HG02763 (cell line): ENCODE data around the gene CCNB1.
"Not testable (repeated sequence)": the region's sequence is repeated elsewhere in the genome, so short reads cannot be mapped to it uniquely, and the experiment has no call there.

Experiments
- ATAC-seq: cut with Tn5 transposase; IDR thresholded peaks from one replicate; pipeline ENCODE4 v1.9.1; 2021; ENCODE audit warnings: mild to moderate bottlenecking, moderate library complexity; ENCODE audit not compliant: unreplicated experiment

CCNB1 gene

GRCh38 chr5:69166686-69167492 is at the start of gene CCNB1:
Gene CCNB1 (plus strand): TSS chr5:69167150. CDS start chr5:69167263, 113 bp downstream.
- ATAC-seq = peak; percentile 99

- ATAC-seq = no peak
Observed at GRCh38 chr5:69129413-69129812, 37.5 kb upstream of the CCNB1 start.

DNA sequence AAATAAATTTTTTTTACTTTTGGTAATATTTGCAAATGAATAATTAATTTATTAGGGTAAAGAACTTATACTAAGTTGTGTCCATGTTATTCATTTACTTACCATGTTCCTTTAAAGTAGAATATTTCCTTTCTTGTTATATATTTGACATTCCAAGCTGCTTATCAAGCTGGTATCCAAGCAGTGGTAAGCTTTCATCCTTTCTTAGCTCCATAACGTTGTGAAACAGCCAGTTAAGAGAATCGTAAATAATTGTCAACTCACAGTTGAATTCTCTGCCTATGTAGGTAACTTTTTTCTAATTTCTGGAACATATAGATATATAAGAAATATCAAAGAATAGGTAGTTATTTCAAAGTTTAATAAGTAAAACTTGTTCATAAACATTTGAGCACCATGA is 36.7 kb upstream of the CCNB1 start:
- ATAC-seq = no peak

DNA sequence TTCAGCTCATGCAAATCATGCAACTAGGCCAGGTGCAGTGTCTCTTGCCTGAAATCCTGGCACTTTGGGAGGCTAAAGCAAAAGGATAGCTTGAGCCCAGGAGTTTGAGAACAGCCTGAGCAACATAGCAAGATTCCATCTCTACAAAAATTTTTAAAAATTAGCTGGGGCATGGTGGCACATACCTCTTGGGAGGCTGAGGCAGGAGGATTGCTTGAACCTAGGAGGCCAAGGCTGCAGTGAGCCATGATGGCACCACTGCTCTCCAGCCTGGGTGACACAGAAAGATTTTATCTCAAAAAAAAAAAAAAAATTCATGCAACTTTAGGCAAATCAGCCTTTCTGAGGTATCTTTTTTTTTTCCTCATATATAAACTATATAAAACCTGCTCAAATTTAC is 35.6 kb upstream of the CCNB1 start:
- ATAC-seq = no peak

DNA sequence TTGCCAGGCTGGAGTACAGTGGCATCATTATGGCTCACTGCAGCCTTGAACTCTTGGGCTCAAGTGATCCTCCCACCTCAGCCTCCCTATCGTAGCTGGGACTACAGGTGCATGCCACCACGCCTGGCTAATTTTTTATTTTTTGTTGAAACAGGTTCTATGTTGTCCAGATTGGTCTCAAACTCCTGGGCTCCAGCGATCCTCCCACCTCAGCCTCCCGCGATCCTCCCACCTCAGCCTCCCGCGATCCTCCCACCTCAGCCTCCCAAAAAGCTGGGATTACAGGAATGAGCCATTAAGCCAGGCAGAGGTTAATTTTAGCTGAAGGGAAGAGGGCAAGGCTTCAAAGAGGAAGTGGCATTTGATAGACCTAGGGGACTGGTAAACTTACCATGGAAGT is 32.8 kb upstream of the CCNB1 start:
- no peak for ATAC-seq

- peak; percentile 83 for ATAC-seq
Observed at GRCh38 chr5:69136293-69136692, 30.7 kb upstream of the CCNB1 start.

DNA sequence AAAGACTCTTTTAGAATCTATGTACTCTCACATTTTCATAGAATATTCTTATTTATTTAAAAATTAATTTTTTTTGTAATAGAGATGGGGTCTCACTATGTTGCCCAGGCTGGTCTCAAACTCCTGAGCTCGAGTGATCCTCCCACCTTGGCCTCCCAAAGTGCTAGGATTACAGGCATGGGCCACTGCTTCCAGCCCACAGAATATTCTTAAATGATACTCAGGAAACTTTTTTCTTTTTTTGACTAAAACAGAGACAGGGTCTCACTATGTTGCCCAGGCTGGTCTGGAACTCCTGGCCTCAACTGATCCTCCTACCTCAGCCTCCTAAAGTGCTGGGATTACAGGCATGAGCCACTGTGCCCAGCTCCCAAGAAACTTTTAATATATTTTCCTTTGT is 29.7 kb upstream of the CCNB1 start:
- not testable (repeated sequence) for ATAC-seq

DNA sequence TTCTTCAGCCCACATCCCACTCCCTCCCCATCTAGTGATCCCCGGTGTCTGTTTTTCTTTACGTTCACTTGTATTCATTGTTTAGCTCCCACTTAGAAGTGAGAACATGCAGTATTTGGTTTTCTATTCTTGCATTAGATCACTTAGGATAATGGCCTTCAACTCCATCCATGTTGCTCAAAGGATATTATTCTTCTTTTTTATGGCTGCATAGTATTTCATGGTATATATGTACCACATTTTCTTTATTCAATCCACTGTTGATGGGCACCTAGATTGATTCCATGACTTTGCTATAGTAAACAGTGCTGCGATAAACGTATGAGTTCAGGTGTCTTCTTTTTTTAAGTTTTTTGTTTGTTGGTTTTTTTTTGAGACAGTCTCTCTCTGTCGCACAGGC is 29.1 kb upstream of the CCNB1 start:
- no peak for ATAC-seq

DNA sequence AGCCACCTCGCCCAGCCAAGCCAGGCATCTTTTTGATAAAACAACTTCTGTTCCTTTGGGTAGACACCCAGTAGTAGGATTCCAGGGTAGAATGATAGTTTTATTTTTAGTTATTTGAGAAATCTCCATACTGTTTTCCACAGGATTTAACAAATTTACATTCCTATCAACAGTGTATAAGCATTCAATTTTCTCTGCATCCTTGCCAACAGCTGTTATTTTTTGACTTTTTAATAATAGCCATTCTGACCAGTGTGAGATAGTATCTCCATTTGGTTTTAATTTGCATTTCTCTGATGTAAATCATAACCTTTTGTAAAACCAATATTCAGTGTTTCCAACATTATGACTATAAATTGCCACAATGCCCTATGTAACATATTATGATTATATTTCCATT is 28.2 kb upstream of the CCNB1 start:
- ATAC-seq = no peak

DNA sequence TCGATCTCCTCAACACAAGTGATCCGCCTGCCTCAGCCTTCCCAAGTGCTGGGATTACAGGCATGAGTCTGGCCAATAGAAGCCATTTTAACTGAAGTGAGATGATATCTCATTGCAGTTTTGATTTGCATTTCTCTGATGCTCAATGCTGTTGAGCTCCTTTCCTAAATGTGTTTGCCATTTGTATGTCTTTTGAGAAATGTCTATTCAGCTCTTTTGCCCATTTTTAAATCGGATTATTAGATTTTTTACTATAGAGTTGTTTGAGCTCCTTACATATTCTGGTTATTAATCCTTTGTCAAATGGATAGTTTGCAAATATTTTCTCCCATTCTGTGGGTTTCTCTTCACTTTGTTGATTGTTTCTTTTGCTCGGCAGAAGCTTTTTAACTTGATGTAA is 26.7 kb upstream of the CCNB1 start:
- ATAC-seq = not testable (repeated sequence)

DNA sequence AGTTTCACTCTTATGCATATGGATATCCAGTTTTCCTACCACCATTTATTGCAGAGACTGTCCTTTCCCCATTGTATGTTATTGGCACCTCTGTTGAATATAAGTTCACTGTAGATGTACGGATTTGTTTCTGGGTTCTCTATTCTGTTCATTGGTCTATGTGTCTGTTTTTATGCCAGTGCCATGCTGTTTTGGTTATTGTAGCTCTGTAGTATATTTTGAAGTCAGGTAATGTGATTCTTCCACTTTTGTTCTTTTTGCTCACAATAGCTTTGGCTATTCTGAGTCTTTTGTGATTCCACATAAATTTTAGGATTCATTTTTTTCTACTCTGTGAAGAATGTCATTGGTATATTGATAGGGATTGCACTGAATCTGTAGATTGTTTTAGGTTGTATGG is 26.1 kb upstream of the CCNB1 start:
- no peak for ATAC-seq

DNA sequence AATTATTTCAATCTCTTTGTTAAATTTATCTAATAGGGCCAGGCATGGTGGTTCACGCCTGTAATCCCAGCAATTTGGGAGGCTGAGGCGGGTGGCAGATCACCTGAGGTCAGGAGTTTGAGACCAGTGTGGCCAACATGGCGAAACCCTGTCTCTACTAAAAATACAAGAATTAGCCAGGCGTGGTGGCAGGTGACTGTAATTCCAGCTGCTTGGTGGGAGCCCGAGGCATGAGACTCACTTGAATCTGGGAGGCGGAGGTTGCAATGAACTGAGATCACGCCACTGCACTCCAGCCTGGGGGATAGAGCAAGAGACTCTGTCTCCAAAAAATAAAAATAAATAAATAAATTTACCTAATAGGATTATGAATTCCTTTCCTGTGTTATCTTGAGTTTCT is 18.4 kb upstream of the CCNB1 start:
- not testable (repeated sequence) for ATAC-seq

DNA sequence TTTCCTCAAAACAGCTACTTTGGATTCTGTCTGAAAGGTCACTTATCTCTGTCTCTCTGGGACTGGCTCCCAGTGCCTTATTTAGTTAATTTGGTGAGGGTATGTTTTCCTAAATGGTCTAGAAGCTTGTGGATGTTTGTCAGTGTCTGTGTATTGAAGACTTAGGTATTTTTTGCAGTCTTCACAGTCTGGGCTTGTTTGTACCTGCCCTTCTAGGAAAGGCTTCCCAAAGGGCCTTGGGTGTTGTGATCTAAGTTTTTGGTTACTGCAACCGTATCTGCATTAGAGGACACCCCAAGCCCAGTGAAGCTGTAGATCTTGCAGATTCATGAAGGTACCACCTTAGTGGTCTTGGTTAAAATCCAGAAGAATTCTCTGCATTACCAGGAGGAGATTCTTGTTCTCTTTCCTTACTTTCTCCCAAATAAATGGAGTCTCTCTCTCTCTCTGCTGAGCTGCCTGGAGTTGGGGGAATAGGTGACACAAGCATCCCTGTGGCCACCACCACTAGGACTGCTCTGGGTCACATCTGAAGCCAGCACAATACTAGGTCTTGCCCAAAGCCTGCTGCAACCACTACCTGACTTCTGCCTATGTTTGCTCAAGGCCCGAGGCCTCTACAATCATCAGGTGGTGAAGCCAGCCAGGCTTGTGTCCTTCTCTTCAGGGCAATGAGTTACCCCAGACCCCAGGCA is 17.8 kb upstream of the CCNB1 start:
- no peak for ATAC-seq

- no peak for ATAC-seq
Observed at GRCh38 chr5:69149676-69150010, 17.3 kb upstream of the CCNB1 start.

- no peak for ATAC-seq
Observed at GRCh38 chr5:69152731-69153130, 14.2 kb upstream of the CCNB1 start.

DNA sequence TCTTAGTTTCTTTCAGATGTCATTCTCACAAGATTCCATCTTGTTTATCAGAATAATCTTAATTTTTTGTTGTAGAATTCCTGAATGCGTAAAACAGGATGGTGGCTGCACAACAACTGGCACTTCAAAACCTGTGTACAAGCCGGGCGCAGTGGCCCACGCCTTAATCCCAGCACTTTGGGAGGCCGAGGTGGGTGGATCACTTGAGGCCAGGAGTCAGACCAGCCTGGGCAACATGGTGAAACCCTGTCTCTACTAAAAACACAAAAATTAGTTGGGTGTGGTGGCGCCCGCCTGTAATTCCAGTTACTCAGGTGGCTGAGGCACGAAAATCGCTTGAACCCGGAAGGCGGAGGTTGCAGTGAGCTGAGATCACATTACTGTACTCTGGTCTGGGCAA is 10.5 kb upstream of the CCNB1 start:
- ATAC-seq = no peak

GRCh38 chr5:69158039-69158438 is 8.9 kb upstream of the CCNB1 start:
- no peak for ATAC-seq

GRCh38 chr5:69160651-69161050 is 6.3 kb upstream of the CCNB1 start:
- ATAC-seq = no peak

GRCh38 chr5:69167493-69167855 is 524 bp downstream of the CCNB1 start:
- no peak for ATAC-seq

DNA sequence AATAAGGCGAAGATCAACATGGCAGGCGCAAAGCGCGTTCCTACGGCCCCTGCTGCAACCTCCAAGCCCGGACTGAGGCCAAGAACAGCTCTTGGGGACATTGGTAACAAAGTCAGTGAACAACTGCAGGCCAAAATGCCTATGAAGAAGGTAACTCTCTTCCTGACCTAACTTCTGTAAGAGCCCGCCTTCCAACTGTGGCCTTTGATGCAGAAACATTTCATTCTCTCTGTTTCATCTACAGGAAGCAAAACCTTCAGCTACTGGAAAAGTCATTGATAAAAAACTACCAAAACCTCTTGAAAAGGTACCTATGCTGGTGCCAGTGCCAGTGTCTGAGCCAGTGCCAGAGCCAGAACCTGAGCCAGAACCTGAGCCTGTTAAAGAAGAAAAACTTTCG is 979 bp downstream of the CCNB1 start:
- ATAC-seq = no peak

DNA sequence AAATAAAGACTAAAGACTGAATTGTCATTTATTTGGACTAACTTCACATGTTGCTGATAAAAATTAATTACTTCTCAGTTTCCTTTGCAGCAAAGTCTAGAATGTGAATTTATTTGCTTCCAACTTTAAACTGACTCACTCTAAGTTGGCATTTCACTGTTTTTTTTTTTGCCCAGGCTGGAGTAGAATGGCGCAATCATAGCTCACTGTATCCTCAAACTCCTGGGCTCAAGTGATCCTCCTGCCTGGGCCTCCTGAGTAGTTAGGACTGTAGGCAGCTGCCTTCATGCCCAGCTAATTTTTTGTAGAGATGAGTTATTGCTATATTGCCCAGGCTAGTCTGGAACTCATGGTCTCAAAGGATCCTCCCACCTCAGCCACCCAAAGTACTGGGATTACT is 3.5 kb downstream of the CCNB1 start:
- no peak for ATAC-seq

DNA sequence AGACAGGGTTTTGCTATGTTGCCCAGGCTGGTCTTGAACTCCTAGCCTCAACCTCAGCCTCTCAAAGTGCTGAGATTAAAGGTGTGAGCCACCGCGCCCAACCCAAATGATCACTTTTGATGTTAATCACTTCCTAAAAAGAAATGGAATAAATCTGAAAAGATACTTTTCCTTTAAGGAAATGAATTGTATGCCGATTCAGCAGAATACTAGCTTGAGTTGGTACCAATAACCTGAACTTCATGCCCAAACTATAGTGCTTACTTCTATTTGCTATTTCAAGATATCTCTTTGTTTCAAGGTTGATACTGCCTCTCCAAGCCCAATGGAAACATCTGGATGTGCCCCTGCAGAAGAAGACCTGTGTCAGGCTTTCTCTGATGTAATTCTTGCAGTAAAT is 4.0 kb downstream of the CCNB1 start:
- ATAC-seq = no peak
